H9 (cell line): ENCODE measurements around the gene ZNF490. TPM values are rescaled to one million over a fixed set of nuclear protein-coding genes. Genes with fewer than 3 reads are reported as not detected.

Experiments used
- DNase-seq: peaks from one replicate; pipeline ENCODE4 v3.0.0-alpha.2; 2017
- H2AFZ ChIP-seq: one replicate; pipeline ENCODE4 v1.6.1; 2013; ENCODE audit warnings: mild to moderate bottlenecking, low read length, control low read depth, moderate library complexity
- H2AK5ac ChIP-seq: 2 replicates; pipeline ENCODE4 v1.6.1; 2013; ENCODE audit warnings: low read length, control low read depth, mixed read lengths; ENCODE audit not compliant: insufficient read length
- H2BK120ac ChIP-seq: one replicate; pipeline ENCODE4 v1.6.1; 2013; ENCODE audit warnings: low read depth, mild to moderate bottlenecking, low read length, control low read depth, inconsistent platforms; ENCODE audit not compliant: poor library complexity, severe bottlenecking
- H2BK12ac ChIP-seq: 2 replicates; pipeline ENCODE4 v1.6.1; 2013; ENCODE audit warnings: low read length, control low read depth, mixed read lengths, low read depth; ENCODE audit not compliant: insufficient read length
- H2BK15ac ChIP-seq: 2 replicates; pipeline ENCODE4 v1.6.1; 2013; ENCODE audit warnings: low read depth, low read length, control low read depth
- H2BK20ac ChIP-seq: one replicate; pipeline ENCODE4 v1.6.1; 2013; ENCODE audit warnings: low read depth, mild to moderate bottlenecking, low read length, control low read depth, inconsistent platforms; ENCODE audit not compliant: poor library complexity, severe bottlenecking
- H2BK5ac ChIP-seq: 2 replicates; pipeline ENCODE4 v1.6.1; 2013; ENCODE audit warnings: low read length, control low read depth, mixed read lengths; ENCODE audit not compliant: insufficient read length
- H3K14ac ChIP-seq: 2 replicates; pipeline ENCODE4 v1.6.1; 2013; ENCODE audit warnings: low read length, control low read depth; ENCODE audit not compliant: insufficient read depth
- H3K18ac ChIP-seq: 2 replicates; pipeline ENCODE4 v1.6.1; 2013; ENCODE audit warnings: low read depth, mild to moderate bottlenecking, mixed read lengths, low read length, control low read depth; ENCODE audit not compliant: insufficient read length
- H3K23ac ChIP-seq: 2 replicates; pipeline ENCODE4 v1.6.1; 2013; ENCODE audit warnings: low read length, control low read depth, mixed read lengths, low read depth; ENCODE audit not compliant: insufficient read length
- H3K23me2 ChIP-seq: 2 replicates; pipeline ENCODE4 v1.6.1; 2013; ENCODE audit warnings: low read depth, mild to moderate bottlenecking, mixed read lengths, low read length, control low read depth; ENCODE audit not compliant: insufficient read length, poor library complexity, severe bottlenecking
- H3K27ac ChIP-seq: 2 replicates; pipeline ENCODE4 v1.5.1; 2013; ENCODE audit warnings: low read length, control low read depth, mixed read lengths, low read depth; ENCODE audit not compliant: insufficient read length
- H3K27me3 ChIP-seq: 2 replicates; pipeline ENCODE4 v1.6.1; 2013; ENCODE audit warnings: low read length, control low read depth, inconsistent platforms; ENCODE audit not compliant: insufficient read depth
- H3K4ac ChIP-seq: 2 replicates; pipeline ENCODE4 v1.6.1; 2013; ENCODE audit warnings: low read depth, mild to moderate bottlenecking, control low read depth, inconsistent platforms, low read length, moderate library complexity
- H3K4me1 ChIP-seq: 2 replicates; pipeline ENCODE4 v1.6.1; 2013; ENCODE audit warnings: low read length, control low read depth, inconsistent platforms; ENCODE audit not compliant: insufficient read depth
- H3K4me2 ChIP-seq: 2 replicates; pipeline ENCODE4 v1.6.1; 2013; ENCODE audit warnings: low read length, control low read depth, mixed read lengths; ENCODE audit not compliant: insufficient read length, insufficient read depth
- H3K56ac ChIP-seq: 2 replicates; pipeline ENCODE4 v1.6.1; 2013; ENCODE audit warnings: low read depth, mild to moderate bottlenecking, mixed read lengths, low read length, control low read depth; ENCODE audit not compliant: insufficient read length
- H3K79me1 ChIP-seq: 2 replicates; pipeline ENCODE4 v1.6.1; 2013; ENCODE audit warnings: low read depth, mild to moderate bottlenecking, moderate library complexity, low read length, control low read depth, inconsistent platforms; ENCODE audit not compliant: insufficient read depth, poor library complexity, severe bottlenecking
- H3K79me2 ChIP-seq: 2 replicates; pipeline ENCODE4 v1.6.1; 2013; ENCODE audit warnings: low read length, control low read depth, inconsistent platforms; ENCODE audit not compliant: insufficient read depth
- H3K9ac ChIP-seq: 2 replicates; pipeline ENCODE4 v1.6.1; 2013; ENCODE audit warnings: low read length, control low read depth, mixed read lengths; ENCODE audit not compliant: insufficient read length; ENCODE audit errors: extremely low read depth
- H3K9me3 ChIP-seq: one replicate; pipeline ENCODE4 v1.6.1; 2013; ENCODE audit warnings: low read depth, low read length, inconsistent platforms; ENCODE audit not compliant: control insufficient read depth
- H3T11ph ChIP-seq: one replicate; pipeline ENCODE4 v1.6.1; 2013; ENCODE audit warnings: mild to moderate bottlenecking, low read length, control low read depth, inconsistent platforms
- H4K20me1 ChIP-seq: one replicate; pipeline ENCODE4 v1.6.1; 2013; ENCODE audit not compliant: control insufficient read depth, insufficient read length, insufficient read depth
- H4K5ac ChIP-seq: 2 replicates; pipeline ENCODE4 v1.6.1; 2013; ENCODE audit warnings: low read depth, mild to moderate bottlenecking, mixed read lengths, low read length, control low read depth; ENCODE audit not compliant: insufficient read length
- H4K8ac ChIP-seq: replicated peaks from 2 replicates; pipeline ENCODE4 v1.6.1; 2013; ENCODE audit warnings: low read length, control low read depth, mixed read lengths, low read depth; ENCODE audit not compliant: insufficient read length
- H4K91ac ChIP-seq: 2 replicates; pipeline ENCODE4 v1.6.1; 2013; ENCODE audit warnings: low read depth, mild to moderate bottlenecking, moderate library complexity, mixed read lengths, low read length, control low read depth; ENCODE audit not compliant: insufficient read length
- H3K27ac Mint-ChIP-seq, 3 experiments: 2 replicates in 2 of 3; 3 replicates in 1 of 3; pipeline ENCODE4 v1.8.0; 2020 to 2021; ENCODE audit warnings: mixed read lengths in 3 of 3, mild to moderate bottlenecking in 1 of 3, moderate library complexity in 1 of 3
- H3K27me3 Mint-ChIP-seq: 2 replicates; pipeline ENCODE4 v1.8.0; 2021; ENCODE audit warnings: low read depth, mild to moderate bottlenecking, moderate library complexity, mixed read lengths
- H3K36me3 Mint-ChIP-seq, 3 experiments: 2 replicates in 2 of 3; 3 replicates in 1 of 3; pipeline ENCODE4 v1.8.0; 2020 to 2021; ENCODE audit warnings: low read depth in 3 of 3, mixed read lengths in 3 of 3; ENCODE audit not compliant: insufficient read depth in 1 of 3
- H3K4me1 Mint-ChIP-seq, 2 experiments: 2 replicates each; pipeline ENCODE4 v1.8.0; 2020; ENCODE audit warnings: mixed read lengths in 2 of 2
- H3K4me3 Mint-ChIP-seq, 2 experiments: 2 replicates in 1 of 2; 3 replicates in 1 of 2; pipeline ENCODE4 v1.8.0; 2020 to 2021; ENCODE audit warnings: mild to moderate bottlenecking in 2 of 2, mixed read lengths in 2 of 2, moderate library complexity in 1 of 2
- H3K9me3 Mint-ChIP-seq, 2 experiments: 2 replicates in 1 of 2; 3 replicates in 1 of 2; pipeline ENCODE4 v1.8.0; 2020; ENCODE audit warnings: mild to moderate bottlenecking in 2 of 2, mixed read lengths in 2 of 2, moderate library complexity in 1 of 2
- WGBS: extraction: QIAGEN DNeasy Blood & Tissue Kit; methylation state at CpG from one replicate; pipeline ENCODE4 v1.1.7; 2013; ENCODE audit warnings: missing lambda C conversion rate, low lambda C conversion rate, mixed read lengths; ENCODE audit not compliant: insufficient read length; ENCODE audit errors: extremely low coverage; 5-methylcytosine and 5-hydroxymethylcytosine counted together
- total RNA-seq: library from RNA; stranded (reverse); gene quantifications from 2 replicates; pipeline ENCODE4 v1.2.1, GENCODE V29; 2021
- TF ChIP-seq, protein P1 (sequence below): fragments of 200-600 bp; sonication (generic); conservative IDR thresholded peaks from 3 replicates; pipeline ENCODE4 v1.8.0; 2021; ENCODE audit warnings: antibody characterized with exemption, mild to moderate bottlenecking

Gene ZNF490
- total RNA-seq, 1 experiment from 2014 or later = 10.1 TPM

DNA sequence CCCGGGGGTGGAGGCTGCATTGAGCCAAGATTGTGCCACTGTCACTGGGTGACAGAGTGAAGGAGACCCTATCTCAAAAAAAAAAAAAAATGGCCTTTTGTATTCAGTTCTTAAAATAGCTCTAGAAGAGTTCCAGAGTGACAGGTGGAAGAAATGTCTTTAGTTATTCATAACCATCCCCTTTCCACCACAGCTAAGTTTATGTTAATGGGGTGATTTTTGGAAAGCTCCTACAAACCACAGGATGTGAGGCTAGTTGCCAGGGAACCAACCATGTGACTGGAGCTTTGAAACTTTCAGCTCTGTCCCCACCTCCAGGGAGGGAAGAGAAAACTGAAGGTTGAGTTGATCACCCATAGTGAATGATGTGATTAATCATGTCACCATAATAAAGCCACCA is 6.9 kb downstream of the ZNF490 start:
- whole genome bisulfite sequencing = no CpG with 5 or more reads among the region's 1 CpG
- Mint-ChIP-seq H3K36me3 (peaks cover 9 to 19% (median 9%) of the 10 kb centered on the region in 3 experiments), H3K9me3 (no peaks in the 10 kb centered on the region), H3K4me3 (no peak overlapping the region), H3K27me3 (no peaks in the 10 kb centered on the region), H3K27ac (no peak overlapping the region), H3K4me1 (no peaks in the 10 kb centered on the region)
- Histone ChIP-seq H3K4me1 (no peaks in the 10 kb centered on the region), H4K5ac (no peak overlapping the region), H3K79me1 (peaks cover 2% of the 10 kb centered on the region), H3T11ph (no peak overlapping the region), H2BK20ac (no peak overlapping the region), H3K79me2 (no peaks in the 10 kb centered on the region), H4K91ac (no peak overlapping the region), H2BK12ac (no peak overlapping the region), H2AK5ac (no peak overlapping the region), H3K14ac (no peak overlapping the region), H2BK15ac (no peak overlapping the region), H3K27ac (no peak overlapping the region), H3K27me3 (no peaks in the 10 kb centered on the region), H3K9ac (no peak overlapping the region), H3K56ac (no peak overlapping the region), H3K4ac (no peak overlapping the region), H4K20me1 (no peaks in the 10 kb centered on the region), H4K8ac (no peak overlapping the region), H3K4me2 (no peak overlapping the region), H2BK120ac (no peak overlapping the region), H3K23me2 (no peaks in the 10 kb centered on the region), H3K23ac (no peak overlapping the region), H3K18ac (no peak overlapping the region), H3K9me3 (no peaks in the 10 kb centered on the region), H2AFZ (no peak overlapping the region), H2BK5ac (no peak overlapping the region)
- DNase-seq = no peak
- TF ChIP-seq, protein P1, sequence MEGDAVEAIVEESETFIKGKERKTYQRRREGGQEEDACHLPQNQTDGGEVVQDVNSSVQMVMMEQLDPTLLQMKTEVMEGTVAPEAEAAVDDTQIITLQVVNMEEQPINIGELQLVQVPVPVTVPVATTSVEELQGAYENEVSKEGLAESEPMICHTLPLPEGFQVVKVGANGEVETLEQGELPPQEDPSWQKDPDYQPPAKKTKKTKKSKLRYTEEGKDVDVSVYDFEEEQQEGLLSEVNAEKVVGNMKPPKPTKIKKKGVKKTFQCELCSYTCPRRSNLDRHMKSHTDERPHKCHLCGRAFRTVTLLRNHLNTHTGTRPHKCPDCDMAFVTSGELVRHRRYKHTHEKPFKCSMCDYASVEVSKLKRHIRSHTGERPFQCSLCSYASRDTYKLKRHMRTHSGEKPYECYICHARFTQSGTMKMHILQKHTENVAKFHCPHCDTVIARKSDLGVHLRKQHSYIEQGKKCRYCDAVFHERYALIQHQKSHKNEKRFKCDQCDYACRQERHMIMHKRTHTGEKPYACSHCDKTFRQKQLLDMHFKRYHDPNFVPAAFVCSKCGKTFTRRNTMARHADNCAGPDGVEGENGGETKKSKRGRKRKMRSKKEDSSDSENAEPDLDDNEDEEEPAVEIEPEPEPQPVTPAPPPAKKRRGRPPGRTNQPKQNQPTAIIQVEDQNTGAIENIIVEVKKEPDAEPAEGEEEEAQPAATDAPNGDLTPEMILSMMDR = no peak
